ENCODE results near the gene LRRC1.

LRRC1 gene

DNA sequence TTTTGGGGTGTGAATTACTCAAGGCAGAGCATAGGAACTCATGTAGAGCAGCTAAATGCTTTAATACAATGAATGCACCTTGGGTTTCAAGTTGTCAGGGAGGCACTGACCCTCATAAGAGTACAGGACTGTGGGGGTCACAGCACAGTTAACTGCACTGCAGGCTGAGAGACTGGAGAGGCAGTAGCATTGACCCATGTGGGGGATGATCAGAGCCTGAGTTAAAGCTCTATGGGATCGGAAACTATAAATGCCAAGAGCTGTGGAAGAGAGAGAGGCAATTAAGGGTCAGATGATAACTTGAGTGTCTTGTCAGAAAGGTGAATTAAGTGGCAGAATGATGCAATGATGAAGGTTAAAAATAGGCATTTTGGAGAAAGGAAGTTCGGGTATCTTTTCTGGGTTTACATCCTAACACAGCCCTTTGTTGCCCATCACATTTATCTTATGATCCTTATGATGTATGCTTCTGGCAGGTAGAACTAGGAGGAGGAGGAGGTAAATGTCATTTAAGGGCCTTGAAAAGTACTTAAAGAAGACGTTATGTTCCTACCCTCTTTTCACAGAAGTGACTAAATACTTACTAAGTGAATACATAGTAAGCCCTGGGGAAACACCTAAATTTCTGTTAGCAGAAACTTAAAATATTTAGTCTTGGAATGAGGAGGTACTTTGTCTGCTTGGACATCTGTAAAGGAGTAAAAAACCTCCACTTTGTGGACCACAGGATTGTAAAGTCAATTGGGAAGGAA is 24.2 kb downstream of the LRRC1 start:
- no peak for DNase-seq

DNA sequence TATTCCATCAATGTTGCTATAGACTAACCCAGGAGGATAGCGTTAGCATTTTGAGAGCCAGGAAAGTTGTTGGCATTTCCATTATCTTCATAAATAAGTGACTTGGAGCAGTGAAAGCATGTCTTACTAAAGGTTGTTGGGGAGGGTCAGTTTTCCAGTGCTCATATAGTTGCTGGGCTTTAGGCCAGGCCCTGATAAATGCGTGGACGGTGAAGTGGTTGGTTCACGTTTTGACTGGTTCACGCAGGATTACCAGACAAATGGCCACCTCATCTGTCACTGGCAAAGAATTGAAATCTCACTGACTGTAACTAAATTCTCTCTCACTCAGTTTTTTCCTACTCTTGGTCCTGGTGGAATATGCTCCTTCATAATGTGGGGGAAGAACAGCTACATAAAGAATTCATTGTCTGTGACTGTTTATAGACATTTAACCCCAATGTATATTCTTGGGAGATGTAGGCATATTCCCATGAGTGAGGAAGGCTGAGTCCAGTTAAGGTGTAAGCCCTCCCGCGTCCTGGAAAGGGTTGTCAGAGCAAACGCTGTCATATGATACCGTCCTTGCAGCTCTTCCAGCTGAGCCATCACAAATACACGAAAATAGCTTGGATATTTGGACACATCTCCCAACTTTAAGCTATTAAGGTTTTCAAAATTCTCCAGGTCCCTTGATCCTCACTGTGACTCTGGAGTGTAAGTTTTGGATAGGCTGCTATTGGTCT is 27.8 kb downstream of the LRRC1 start:
- no peak for DNase-seq

DNA sequence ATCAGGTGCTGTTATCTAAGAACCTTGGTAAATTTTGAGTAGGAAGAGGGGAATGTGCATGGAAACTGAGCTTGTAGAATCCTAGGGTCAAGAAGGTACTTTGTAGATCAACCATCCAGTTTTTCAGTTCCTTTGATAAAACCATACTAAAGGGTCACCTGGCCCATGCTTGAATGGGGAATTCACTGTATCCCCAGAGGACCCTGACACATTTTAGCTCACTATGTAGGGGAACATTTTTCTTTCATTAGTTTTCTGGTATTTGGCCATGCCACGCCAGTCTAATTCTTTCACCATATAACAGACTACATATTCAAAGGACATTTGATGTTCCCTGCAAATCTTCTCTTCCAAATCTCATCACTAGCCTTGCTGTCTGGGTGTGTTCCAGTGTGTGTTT is 29.9 kb downstream of the LRRC1 start:
- DNase-seq, result no peak

DNA sequence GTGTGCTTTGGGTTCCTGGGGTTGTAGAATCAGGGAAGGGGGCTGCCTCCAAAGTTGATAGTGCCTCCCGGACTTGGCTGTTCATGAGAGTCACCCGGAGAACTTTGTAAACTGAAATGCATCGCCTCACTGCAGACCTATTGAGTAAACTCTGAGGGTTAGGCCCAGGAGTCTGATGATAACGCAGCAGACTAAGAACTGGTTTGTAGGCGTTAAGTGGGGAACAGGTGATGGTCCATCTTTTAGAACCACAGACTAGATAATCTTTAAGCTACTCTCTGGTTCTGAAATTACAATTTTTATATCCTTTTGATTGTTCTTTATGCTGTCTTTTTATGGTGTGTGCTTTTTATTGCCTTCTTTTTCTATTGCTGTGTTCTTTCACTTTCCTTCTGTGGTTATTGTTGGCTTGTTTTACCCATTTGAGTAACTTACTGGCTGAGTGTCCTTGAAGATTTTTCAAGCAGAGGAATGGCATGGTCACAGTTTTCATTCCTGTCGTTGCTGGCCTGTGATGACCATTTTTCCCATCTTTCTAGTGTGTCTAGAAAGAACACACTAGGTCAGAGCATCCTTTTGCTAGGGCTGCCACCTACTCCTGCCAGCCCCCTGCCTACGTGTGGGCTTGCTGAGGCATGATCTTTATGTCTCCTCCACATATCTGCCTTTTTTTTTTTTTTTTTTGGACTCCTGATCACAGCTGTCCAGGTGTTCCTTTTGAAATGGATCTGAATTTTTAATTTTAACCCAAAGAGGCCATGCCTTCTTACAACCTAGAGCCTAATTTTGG is 30.9 kb downstream of the LRRC1 start:
- no peak for DNase-seq

DNA sequence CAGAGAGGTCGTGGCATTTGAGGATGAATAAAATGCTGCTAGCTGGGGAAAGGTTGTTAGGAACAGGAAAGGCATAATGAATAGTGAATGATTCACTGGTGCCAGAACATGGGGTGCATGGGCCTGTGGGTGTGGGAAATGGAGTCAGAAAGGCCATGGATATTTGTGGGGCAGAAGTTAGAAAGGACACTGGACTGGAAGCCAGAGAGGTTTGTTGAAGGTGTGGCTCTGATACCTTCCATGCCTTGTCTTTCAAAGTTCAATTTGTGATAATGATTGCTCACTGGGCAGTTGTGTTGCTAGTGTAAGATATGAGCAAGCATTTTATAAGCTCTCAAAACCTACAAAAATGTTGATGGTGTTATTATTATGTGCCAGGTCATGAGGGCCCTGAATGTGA is 32.7 kb downstream of the LRRC1 start:
- DNase-seq, result no peak

DNA sequence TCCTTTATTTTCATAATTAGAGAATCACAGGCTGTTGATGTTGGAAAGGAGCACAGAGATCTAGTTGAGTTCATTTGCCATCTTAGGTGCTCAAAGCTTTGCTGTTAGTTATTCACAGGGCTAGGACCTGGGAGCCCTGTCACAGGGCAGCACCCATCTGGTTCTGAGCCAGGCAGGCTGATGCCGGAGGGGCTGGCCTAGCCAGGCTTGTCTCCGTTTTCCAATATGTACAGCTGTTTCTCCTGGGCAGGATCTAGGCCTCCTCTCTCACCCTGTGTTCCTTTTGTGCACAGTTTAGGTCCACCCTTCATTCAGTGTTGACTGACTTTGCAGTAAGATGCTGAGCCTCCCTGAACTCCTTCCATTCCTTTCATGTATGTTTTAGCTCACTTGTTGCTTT is 33.4 kb downstream of the LRRC1 start:
- DNase-seq, result no peak

DNA sequence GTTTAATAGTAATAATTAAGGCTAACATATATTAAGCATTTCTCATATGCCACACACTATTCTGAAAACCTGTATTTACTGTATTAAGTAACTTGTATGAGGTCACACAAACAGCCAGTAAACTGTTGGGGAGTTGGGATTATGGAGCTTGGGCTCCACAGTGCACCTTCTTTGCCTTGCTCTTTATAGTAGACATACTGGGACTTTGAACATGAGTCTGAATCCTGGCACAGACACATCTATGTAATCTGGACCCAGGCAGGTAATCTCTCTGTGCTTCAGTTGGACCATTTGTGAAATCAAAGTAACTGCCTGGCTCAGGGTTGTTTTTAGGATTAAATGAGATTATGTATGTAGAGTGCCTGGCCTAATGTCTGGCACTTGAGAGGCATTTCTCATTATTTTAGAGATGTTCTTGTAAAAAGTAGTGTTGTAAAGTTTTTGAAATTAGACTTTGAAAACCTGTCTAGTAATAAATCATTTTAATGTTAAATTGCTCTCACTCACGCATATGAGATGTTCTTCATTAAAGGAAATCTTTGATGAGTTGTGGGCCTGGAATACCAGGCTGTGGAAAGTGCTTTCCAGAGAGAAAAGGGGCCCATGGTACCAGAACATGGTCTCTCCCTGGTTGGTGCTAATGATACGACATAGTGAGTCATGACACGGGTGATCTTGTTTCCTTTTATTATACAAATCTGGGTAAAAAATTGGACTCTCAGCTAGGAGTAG is 34.3 kb downstream of the LRRC1 start:
- no peak for DNase-seq

DNA sequence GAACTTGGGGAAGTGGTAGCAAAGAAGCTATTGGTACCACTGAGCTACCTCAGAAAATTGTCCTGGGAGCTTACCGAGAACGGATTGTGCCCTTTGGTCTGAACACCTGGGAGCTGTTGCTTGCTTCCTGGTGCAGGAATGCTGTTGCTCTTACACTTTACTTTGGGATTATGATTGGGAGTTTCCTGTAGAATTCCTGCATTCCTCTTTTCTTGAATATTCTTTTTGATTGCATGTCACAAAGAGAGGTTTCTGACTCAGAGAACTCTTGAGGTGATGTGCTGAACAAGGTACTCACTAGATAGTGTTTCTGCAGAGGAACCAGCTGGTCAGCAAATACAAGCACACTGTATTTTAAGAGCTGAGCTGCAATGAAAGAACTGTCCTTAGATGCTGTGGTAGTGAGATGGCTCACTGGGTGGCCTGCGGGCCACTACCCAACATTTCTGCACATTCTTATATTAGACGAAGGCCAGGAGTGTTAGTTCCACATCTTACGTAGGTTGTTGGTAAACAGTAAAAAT is 35.0 kb downstream of the LRRC1 start:
- DNase-seq, result no peak

DNA sequence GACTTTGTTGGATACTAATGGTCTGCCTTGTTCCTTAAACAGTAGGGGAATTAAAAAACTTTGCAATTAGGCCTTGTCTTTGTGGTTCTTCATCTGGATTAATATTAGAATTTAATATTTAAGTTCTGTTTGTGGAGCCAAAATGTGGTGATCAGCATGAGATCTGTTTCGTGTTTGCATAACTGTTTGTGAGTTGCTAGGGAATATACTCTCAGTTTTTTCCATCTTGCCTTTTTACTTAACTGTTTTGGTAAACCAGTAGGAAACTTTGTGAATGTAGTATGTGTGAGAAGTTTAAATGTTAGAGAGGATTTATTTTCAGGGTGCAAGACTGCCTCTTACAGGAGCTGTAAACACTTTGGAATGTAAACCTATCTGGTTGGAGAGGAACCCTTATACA is 35.6 kb downstream of the LRRC1 start:
- no peak for DNase-seq

DNA sequence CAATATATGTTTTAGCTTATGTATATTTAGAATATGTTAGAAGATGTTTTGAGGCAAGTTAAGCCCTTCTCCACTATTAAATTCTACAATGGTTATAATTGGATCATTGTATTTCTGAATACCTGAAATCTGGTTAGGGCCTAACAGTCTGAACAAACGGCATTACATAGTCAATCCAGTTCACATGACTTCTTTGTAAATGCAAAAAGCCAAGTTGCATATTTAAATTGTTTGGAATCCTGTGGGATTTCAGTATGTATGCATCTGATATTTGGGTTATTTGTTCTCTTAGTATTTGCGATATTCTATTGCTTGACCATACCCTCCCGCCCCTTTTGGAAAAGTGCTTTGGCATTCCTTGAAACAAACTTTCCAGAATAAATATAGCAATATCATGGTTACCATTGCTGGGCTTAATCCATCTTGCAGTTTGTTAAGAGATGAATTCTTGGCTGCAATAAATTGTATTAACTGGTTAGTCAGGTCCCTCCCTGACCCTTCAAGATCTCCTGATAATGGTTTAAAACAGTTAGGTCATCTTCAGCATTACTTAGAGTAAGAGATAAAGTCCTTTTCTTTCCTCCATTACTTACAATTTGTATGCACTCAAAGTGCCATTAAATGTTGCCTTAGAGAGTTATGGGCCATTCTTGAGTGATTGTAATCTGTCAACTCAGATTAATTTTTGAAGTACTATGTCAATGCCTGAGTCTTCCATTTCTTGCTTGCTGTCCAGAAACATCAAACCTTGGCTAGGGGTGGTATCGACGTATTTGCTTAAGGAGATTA is 36.5 kb downstream of the LRRC1 start:
- DNase-seq, result no peak

DNA sequence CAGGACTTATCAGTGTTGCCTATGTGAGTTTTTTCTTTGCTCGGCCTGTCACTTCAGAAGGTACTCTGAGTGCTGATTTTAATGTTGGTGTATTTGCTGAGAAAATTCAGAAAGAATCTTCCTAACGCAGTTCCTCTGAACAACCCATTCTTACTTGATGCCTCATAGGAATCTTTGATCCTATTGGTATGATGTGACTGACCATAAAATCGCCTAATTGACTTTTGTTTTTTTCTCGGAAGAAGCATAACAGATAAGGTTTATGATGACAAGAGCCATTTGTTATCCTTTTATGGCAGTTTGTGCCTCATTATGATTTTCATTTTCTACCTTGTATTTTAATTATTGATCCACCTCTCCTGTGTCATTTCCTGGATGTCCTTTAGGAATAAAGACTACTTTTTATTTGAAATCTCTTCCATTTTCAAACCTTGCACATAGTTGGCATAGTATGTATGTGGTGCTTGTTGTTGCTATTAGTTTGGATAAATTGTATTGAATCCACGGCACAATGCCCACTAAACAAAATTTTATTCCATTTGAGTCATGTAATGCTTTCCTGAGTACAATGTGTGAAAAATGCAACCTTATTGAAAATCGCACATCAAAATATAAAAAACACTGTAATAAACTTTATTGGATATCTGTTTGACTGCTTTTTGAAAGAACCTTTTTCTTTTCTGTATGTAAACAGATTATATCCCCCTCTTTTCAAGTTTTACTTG is 37.3 kb downstream of the LRRC1 start:
- DNase-seq, result no peak

DNA sequence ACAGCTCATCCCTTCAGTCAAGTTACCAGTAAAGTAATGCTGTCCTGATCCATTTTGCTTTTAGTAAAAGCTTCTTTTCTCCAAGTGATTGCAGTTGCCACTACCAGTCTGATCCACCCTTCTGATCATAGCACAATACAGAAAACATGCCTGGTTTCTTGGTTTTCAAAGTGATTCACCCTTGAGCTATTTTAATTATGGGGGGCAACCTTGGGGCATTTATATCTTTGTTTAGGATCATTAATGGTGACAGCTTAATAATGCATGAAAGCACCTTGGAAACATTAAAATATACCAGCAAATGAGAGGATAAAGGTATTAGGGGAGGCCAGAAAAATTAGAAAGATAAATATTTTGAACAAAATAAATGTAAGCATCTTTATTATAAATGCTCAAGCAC is 38.4 kb downstream of the LRRC1 start:
- no peak for DNase-seq

DNA sequence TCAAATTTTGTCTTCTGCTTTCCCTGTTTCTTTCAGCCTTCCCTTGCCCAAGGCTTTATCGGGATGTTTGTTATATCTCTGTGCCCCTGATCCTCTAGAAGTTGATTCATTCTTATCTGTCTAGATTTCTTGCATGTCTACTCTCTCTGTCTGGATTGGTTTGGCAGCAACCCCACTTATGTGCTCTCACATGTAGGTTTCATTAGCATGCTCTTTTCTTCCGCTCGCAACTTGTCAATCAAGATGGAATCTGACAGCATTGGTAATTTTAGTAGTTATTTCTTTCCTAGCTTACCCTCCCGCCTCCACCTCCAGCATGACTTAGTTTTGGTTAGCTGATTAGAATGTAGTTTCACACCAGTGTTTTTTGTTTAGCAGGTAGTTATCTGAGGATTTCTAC is 39.3 kb downstream of the LRRC1 start:
- no peak for DNase-seq

DNA sequence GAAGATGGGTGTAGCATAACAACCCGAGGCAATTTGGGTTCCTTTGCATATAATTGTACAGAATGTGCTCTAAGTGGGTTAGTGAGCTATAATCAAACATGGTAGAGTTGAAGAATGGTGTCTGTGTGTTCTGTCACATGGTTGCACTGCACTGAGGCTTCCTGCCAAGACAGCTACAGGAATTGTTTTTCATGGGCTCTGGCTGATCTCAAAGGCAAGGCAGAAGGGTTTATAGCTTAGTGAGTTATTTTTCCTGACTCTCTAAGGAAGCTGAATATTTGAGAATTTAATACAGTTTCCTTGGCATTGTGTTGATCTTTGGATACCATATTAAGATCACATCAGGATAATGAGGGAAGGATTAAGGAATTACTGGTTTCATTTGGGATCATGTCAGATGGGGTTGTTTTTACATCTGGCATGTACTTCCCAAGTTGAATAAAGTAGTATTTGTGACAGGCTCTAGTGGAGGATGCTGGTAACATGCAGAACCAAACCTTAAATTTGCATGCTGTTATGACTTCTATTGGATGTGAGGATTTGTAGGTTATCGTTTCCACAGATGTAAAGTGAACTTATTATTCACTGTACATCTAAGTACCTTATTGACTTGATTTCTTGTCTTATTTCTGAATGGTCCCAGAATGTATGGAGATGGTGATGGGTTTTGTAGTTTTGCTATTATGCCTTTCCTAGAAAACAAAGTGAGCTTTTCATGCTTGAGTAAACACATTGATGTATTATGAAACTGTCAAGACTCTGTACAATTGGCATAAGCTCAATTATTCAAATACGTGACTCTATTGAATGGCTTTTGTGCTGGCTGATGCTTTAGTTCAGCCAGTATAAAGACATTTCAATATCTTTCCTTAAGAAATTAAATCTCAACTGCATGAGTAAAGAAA is 43.3 kb downstream of the LRRC1 start:
- DNase-seq, result no peak

DNA sequence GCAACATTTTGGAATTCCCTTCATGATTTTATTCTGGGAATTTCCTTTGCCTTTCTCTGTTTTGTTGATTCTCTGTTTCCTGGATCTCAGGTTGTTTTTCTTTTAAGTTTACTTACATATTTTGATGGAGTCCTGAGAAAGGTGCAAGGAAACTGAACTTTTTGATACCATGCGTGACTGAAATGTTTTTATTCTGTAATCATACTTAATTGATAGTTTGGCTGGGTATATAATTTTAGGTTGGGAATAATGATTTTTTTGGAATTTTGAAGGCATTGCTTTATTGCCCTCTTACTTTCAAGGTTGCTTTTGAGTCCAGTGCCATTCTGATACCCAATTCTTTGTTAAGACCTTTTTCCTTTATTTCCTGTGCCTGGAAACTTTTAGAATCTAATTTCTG is 45.2 kb downstream of the LRRC1 start:
- DNase-seq, result no peak

DNA sequence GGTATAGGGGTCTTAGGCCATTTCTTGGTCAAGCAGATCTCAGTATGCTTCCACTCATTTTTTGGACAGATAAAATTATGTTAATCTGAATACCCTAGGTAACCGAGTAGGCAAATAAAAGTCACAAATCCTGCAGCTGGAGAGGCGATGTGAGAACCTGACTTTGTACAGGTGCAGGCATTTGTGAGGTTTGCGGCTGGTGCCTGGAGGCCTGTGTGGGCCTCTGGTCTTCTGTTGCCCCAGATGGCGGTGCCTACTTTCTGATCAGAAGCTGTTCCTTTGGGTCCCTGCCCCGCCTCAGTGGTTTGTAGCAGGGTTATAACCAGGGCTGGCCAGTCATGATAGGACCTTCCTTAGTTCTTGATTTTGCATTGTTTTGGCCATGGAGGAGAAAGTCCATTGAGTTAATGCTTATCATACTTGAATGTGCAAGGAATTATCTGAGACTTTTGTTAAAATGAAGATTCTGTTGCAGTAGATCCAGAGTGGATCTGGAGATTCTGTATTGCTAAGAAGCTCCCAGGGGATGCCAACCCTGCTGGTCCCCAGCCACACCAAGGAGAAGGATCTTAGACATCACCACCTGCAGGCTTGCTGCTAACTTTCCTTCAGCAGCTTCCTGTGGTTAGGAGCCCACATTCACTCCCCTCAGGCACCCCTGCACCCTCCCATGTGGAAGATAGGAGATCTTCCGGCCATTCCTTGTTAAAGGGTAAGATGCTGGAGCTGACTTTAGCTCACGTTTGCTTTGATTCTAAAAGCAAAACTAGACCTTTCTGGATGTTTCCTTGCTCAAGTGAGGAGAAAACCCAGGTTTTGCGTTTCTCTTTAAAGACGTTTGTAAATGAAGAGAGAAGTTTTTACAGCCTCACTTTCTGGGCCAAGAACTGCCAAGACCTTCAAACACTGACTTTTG is 50.7 kb downstream of the LRRC1 start:
- DNase-seq, result no peak

DNA sequence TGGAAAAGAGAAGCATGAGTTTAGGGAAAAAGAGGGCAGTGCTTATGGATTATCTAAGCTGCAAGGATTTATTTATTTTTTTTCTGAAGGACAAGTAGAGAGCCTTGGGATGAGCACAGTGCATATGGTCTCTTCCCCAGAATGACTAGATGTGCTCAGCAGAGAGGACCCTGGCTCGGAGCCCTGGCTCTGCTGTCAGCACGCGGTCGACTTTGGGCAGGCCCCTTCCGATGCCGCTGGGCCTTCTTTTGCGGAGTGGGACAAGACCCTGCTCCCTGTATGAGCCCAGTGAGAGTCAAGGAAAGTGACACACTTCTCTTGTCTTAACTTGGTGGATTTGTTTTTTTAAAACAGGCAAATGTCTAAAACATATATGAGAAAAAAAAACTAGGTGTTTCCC is 51.4 kb downstream of the LRRC1 start:
- DNase-seq, result no peak

DNA sequence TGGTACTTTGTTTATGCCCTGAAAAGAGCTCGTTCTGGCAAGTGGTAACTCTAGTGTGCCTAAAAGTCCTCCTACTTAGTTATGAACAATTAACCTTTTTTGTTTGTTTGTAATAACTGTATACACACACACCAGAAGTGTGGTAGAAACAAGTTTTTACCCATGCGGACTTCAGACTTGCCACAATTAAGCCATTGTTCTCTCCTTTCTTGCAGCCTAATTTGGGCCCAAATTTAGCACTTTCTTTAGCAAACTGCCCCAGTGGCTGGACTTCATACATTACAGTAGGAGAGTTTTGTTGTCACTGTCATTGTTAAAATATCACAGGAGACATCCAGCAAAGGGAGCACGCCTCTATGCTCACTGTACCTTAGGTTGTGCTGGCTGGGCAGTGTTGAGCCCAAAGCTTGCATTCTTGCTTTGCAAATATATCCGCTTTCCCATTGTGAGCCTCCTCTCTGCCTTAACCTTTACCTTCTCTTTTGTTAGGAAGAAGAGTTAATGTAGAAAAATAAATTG is 53.0 kb downstream of the LRRC1 start:
- DNase-seq, result no peak

DNA sequence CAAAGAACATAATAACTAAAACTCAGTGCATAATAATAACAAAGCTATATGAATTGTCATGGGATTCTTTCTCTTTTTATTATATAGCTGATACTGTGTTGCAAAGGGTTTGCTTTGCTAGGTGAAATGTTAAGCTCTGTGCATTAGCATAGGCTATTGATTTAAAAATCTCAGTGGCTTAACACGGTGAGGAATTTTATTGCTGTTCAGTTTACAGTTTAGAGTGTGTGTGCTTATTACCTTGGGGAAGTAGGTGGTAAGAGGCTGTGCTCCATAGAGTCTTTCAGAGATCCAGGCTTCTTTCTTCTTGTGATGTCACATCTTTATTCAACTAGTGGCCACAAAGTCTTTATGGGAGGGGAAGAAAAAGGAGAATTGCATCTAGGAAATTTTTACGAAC is 55.7 kb downstream of the LRRC1 start:
- no peak for DNase-seq
